ENCODE measurements around the gene MSH3.

GRCh38 chr5:80714570-80715298 lies 60.3 kb downstream of the MSH3 start:
- TF ChIP-seq, protein P1, sequence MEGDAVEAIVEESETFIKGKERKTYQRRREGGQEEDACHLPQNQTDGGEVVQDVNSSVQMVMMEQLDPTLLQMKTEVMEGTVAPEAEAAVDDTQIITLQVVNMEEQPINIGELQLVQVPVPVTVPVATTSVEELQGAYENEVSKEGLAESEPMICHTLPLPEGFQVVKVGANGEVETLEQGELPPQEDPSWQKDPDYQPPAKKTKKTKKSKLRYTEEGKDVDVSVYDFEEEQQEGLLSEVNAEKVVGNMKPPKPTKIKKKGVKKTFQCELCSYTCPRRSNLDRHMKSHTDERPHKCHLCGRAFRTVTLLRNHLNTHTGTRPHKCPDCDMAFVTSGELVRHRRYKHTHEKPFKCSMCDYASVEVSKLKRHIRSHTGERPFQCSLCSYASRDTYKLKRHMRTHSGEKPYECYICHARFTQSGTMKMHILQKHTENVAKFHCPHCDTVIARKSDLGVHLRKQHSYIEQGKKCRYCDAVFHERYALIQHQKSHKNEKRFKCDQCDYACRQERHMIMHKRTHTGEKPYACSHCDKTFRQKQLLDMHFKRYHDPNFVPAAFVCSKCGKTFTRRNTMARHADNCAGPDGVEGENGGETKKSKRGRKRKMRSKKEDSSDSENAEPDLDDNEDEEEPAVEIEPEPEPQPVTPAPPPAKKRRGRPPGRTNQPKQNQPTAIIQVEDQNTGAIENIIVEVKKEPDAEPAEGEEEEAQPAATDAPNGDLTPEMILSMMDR (conservative IDR thresholded peaks at IDR 0.05; ENCODE audit: low read length): no peak
- TF ChIP-seq EZH2phosphoT487 (IDR thresholded peaks at IDR 0.05; ENCODE audit: borderline replicate concordance): no peak

All from Loucy (cell line).